IPS DF 19.7 (cell line): Measurements from ENCODE around the gene SULT4A1.

ENCODE experiments used
- DNase-seq: peaks from one replicate; pipeline ENCODE4 v3.0.0-alpha.2; 2013; ENCODE audit warnings: low read depth, low spot score

SULT4A1 gene

DNA sequence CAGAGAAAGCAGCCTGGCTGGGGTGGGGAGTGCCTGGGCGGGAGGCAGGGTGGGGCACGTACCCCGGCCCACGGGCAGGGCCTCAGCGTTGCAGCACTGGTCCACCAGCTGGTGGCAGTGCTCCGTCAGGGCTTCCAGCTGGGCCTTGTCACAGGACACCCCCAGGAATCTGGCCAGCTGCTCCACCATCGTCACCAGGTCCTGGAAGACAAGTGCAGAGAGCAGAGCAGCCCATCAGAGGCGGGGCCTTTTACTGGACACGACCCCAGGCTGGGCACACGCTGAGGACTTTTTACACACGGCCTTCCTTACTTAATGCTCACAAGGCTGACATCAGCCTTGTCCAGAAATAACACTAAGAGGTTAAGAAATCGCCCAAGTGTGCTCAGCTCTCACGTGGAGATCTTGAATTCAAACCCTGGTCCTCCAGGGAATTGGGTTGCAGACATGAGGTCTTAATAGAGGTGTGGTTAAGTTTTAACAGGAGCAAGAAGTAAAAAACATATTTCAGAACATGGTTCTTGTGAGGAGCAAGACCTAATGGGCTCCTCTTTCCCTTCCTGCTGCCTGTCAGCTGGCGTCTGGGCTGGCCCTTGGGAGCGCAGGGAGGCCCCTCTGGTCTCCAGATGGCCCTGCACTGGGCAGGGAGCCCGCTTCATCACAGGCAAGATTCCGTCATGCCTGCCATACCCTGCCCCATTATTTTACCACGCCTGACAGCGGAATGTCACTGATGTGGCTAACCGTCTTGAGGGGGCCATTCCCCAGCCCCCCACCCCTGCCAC, 33.1 kb downstream of the SULT4A1 start:
- no peak for DNase-seq

DNA sequence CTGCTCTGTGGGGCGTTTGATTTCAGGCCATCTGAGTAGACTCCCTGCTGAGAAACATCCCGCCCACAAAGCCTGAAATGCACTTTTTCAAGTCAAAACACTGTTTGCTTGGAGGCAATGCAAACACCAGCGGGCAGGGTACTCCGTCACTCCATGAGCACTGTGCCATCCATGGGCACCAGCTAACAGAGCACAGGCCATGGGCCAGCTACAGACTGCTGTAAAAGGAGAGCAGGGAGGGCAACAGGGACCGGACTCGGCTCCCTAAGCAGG, 33.7 kb downstream of the SULT4A1 start:
- no peak for DNase-seq

DNA sequence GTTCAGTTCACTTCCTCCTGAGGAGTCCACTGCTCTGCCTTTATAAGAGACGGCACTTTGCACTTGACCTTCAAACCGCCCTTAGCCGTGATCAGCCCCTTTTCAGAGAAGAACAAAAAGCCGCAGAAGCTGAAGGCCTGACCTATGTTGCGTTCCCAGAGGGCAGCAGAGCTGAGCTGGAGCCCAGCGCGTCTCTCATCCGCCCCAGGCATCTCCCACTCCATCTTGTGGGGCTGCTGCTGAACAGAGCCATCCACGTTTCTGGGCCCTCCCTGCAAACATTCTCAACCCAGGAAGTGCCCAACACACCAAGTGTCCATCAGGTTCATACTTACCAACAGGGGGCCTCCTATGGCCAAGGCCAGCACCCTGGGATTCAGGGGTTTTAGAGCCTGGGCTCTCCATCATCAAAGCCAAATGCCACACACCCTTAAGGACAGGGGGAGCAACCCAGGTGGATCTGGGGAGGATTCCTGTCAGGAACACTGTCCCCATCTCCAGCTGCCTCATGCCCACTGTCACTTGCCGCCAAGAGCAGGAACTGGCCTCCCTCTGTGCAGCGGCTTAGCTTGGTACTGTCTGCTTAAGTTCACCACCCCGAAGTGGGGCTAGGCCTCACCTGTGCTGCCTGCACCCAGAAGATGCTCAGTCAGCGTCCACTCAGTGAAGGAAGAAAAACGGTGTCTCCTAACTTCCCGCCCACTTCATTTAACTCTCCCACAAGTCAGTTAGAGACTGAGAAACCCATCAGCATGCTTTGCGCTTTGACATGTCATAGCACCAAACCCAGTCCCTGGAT, 34.2 kb downstream of the SULT4A1 start:
- no peak for DNase-seq

DNA sequence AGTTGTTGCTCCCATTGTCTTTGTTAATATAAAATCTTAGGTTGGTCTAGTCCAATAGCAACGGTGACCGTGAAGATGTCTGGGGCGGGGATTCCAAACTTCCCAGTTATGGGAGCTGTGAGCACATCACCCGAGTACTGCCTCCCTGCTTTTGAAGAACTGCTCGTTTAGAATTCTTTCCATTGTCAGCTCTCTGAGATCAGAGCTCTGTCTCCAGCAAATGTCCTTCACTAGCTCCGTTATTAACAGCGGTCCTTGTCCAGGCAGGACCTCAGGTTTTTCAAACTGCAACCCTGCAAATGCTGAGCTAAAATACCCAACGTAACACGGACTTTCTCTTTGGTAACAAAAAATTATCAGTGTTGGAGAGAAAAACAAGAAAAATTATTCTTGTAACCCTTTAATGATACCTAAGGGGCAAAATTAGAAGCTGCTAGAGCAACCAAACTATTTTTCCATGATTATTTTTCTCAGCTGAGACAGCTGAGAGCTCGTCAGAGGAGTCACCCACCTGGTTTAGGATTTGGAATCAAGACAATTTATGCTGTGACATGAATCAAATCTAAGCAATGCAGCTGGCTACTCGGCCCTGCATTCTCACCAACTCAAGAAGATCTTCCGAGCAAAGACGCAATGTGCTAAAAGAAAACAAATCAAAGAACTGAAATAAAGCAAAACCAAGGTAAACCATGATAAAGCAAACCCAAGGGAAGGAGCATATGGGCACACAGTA, 35.1 kb downstream of the SULT4A1 start:
- DNase-seq, result no peak

DNA sequence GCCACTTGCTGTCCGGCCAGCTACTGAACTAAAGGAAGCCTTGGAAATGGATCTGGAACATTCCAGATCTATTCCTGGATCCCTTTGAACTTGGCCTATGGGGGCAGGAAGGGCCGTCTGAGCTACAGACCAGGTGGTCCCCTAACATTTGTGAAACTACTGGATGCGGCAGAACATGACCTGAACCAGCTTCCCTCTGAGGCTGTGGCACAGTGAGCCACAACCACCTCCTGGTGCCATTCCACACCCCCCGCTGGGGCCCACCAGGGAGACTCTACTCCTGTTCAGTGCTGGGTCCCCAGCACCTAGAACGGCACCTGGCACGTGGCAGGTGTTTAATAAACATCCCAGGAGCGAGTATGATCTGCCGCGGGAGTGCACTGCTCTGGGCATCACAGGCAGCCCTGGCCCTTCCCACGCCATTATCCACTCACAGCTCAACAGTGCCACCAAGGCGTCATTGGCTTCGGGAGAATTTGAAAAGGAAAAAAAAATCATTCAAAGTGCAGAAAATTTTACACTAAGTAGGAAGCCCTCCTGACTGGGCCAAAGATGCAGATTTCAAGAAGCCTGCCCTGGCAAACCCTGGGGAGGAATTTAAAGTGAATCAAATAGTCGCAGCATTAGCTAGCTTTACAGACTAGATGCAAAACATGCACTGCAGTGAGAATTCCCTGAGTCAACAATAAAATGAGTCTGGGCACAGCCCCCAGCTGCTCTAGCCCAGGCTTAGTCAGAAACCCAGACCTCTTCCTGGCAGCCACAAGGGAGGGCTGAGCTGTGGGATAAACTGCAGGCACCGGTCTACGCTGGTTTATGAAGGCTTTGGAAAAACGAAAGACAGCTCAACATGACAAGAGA, 35.9 kb downstream of the SULT4A1 start:
- no peak for DNase-seq

DNA sequence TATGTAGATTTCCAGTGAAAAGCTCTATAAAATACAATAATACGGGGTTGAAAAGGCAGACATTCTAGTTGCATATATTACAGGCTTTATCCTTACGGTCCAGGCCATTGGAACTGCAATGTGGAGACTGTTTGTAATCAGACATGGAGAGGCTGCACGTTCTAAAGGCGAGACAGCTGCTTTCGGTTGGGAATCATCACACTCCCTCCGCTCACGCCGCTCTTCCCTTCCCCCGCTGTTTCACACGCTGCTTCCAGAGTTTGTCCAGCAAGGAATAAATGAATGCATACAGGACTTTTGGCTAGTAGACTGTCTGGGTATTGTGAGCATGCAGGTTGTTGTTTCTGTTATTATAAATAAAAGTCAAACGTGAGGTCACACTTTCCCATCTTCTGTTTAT, 36.7 kb downstream of the SULT4A1 start:
- DNase-seq, result no peak

DNA sequence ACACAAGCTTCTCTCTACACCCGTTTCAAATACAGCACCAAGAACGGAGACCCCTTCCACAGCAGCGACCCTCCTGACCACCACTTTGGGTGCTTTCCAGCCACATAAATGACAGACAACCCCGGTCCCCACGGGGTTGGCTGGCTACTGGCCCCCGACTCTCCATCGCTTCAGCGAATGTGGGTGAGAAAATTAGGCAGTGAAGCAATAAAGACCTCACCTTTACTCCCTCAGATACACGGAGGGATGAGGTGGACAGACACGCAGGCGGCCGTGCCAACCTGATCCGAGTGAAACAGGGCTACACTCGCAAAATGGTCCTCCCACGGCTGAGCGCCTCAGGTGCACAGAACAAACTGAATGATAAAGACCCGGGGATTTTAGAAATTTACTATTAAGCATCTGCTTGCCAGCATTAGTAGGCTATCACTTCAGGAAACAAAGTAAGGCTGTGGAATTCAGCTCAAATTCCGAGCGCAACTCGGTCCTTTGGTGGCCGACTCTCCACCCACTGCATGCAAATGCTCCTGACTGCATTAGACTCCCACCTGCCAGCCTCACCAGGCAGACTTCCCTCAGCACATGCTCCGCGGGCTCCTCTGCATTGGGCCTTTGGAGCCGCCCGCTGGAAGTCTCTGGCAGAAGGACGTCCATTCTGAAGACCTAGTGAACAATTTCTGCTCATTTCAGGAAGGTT, 37.4 kb downstream of the SULT4A1 start:
- DNase-seq, result no peak

DNA sequence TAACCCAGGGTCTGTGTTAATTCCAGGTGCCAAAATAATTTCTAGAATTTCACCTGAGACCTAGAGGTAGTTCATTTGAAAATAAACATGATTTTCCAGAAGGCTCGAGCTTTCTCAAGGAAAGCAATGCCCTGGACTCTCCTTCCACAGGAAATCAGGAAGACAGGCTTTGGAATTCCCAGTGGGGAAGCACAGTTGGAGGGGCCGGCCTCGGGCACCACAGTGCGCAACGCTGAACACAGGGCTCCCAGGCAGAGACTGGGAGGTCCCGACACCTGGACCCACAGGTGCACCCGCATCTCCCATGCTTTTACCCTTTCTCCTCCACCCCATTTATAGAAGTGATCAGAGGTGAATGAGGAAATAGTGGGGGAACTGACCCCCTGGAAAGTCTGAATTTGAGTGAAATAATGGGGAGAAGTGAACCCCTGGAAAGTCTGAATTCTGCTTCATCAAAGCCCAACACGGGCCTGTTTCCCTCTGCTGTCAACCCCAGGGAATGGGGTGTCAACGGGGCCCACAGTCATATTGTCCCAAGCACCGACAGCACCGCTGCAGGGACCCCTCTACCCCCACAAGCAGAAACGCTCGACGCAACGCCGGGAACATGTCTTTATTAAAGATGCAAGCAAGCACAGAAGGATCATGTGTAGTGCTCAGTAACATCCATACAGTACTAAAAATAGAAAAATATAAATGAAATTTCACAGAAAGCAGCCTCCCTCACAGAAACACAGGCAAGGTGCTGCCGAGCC, 38.2 kb downstream of the SULT4A1 start:
- DNase-seq, result no peak

DNA sequence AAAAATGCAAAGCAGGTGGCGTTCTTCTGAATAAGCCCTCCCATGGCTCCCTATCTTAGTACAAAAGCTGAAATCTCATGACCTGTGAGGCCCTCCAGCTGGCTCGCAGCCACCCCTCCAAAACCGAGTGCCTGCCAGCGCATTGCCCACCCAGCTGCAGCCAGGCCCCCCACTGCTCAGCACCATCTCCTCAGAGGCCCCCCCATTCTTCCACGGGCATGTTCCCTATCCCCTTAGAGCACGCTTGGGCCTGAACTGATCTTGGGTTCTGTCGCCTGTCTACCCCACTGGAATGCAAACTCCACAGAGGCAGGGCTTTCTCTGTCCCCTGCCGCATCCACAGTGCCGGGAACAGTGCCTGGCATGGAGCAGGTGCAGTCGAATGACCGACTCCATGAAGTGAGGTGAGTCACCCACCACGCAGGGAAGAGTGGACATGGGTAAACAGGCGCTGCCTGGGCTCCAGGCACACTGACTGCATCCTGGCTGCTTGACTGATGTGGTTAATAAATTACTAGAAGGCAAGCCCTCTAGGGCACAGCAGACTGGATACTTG, 38.9 kb downstream of the SULT4A1 start:
- no peak for DNase-seq

DNA sequence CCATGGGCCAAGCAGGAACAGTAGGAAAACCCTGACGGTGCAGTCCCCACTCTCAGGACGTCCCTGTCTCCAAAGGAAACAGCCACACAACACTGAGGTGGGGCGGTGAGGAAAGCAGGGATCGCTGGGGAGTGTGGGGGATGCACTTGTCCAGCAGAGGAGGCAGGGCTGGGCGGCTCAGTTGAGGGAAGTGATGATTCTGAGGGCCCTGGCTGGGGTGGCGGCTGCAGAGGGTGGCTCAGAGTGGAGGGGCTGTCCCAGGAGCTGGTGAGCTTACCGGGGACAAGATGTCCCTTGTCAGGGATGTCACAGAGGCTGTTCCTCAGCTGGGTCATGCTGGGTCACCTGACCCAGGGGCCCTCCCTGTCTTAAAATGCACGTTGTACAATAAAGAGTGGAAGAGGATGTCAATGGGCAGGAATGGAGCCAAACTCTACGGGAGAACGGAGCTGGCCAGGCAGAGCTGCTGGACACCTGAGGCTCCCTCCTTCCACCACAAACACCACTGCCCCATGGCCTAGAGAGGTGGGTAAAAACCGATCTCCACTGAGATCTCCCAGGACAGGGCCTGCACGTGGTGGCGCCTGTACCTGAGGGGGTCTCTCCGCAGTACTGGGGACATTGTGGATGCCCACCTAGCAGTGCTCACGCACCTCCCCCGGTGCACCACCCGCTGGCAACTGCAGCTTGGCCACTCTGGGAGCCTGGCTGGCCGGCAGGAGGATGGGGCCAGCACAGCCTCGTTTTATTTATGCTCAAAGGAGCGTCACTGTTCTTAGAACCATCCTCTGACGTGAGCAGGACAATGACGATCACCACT, 40.5 kb downstream of the SULT4A1 start:
- no peak for DNase-seq

DNA sequence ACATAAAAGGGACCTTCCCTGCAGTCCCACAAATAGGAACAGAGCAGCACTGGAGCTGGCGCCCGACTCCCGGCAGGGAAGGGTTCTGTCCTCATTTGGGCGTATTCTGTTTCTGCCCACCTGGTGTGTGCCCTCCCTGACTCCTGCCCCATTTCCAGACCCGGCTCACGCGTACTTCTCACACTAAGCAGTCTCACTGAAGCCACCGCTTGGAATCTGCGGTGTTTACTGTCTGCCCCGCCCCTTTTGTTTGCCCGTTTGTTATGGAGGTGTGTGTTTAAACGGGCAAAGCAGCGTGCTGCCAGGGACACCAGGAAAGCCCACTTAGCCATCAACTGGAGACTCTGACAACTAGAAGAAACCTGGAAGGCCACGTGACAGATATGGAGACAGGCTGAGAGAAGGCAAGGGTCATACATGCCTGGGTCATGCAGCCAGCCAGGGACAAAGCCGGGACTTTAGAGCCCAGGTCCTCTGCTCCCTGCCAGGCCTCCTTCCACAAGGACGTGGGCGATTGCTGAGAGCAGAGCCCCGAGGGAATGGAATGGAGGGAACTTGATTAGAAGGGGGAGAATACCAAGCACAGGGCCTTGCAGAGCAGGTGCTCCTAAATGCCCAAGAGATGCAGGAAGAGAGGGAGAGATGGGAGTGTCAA, 41.5 kb downstream of the SULT4A1 start:
- DNase-seq, result no peak

DNA sequence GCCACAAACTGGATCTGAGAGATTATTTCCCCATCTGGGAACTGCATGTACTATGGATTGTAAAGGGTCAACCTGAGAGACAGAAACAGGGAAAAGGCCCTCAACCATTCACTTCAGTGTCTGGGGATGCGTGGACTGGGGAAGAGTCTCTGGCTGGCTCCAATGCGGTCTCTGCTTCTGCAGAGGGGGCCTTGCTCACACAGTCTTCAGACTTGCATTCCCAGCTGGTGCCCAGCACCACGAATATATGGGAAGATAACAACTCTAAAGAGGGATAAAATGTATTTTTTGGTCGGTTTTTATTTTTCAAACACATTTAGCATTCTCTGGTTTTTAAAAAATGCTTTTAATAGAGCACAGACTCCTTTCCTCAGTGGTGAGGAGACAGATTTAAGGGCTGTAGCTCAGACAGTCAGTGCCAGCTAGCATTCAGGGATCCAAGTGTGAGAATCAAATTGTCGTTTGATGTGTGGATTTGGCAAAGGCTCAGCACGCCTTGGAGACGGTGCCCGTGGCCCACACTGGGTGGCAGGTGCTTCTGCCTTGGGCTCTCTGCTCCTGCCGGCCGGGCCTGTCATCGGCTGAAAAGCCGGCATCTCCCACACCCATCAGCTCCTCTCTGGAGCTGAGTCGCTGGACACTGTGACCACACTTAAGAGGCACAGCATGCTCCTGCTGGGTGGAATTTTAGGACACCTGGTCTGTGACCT, 42.2 kb downstream of the SULT4A1 start:
- no peak for DNase-seq

DNA sequence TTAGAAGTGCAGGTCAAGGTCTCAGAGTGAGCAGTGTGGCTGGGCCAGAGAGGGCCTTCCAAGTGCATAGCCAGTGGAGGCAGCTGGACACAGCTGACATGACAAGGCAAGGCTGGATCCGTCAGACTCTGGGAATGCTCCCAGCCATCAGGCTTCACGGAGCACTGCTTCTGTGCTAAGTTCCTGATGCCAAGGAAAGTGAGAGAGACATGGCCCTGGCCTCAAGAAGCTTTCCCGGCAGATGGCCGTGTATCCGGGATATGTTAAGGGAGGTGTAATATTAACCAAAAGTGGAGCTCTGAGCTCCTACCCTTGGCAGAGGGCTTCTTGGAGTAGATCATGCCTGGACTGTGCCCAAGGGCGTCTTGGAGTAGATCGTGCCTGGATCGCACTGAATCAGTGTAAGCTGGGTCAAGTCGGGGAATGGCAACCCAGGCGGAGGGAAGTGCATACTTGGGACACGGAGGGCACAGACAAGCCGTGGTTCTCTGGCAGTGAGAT, 42.8 kb downstream of the SULT4A1 start:
- no peak for DNase-seq

DNA sequence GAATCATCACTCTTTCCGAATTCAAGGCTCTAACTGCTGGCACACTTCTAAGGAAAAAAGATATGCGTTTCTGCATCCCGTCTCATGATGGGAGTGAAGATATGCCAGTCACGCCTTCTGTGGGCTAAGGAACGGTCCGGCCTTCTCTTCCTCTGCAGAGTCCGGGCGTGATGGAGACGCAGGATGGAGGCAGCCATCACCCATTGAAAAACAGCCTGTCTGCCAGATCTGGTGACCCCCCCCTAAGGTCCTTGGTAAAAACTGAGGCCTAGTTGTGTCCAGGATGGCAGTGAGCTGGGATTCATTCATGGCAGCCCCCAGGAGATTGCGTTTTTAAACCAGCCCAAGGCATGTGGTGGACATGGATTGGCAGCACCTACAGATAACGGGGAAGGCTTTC, 43.3 kb downstream of the SULT4A1 start:
- DNase-seq, result no peak

DNA sequence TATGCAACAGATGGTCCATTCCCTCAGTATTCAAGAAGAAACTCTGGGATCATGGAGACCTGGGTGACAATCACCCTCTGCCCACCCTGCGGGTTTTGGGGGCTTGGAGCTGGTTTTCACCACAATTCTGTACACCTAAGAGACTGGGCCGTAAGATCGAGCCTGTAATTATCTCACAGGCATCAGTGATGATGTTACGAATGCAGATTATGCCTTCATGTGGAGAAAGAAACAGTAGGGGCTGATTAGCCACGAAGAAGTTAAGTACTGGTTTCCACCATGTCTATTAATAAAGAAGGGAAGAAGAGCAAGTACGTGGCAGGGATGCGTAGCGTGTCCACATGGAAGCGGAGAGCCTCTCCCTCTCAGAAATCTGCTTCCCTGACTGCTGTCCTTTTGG, 44.9 kb downstream of the SULT4A1 start:
- no peak for DNase-seq

DNA sequence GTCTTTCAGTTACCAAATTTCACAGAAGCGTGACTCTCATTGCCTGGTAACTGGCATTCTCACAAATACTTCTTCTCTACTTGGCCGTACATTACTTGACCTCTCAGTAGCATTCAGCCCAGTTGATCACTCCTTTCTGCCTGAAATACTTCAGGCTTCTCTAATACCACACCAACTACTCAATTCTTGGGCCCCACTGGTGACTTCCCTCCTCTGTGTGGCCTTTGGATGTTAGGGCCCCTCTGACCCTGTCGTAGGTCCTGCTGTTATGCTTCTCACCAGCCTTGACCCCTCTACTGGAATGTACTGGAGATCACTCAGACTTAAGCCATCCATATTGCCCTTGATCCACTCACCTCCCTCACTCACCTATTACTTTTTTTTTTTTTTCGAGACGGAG, 48.0 kb downstream of the SULT4A1 start:
- no peak for DNase-seq

DNA sequence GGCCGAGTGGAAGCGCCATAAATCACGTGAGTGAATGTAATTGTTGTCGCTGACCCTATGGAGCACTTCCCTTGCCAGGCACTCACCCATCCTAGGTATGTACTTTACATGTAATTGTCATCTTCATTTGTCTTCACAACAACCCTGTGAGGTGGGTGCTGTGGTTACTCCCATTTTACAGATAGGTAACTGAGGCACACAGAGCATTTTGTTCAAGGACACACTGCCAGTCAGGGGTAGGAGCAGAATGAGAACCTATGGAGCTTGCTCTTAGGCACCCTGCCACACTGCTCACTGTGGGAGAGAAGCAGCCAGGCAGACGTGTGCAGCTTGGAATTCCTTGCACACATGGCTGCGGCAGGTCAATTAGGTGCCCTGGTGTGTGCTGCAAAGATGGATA, 49.4 kb downstream of the SULT4A1 start:
- no peak for DNase-seq
